Ovary (tissue), 3 donors: ENCODE results near the gene ACACB.

Experiments used
- CTCF ChIP-seq, 3 donors: fragments of 450-650 bp in 2 of 3; fragments of 200-600 bp in 1 of 3; IDR thresholded peaks; one replicate each; pipeline versions ENCODE4 v1.5.1 to v1.8.0; 2016 to 2022; ENCODE audit warnings: antibody characterized with exemption in 3 of 3, mild to moderate bottlenecking in 1 of 3
- POLR2A ChIP-seq: fragments of 450-650 bp; IDR thresholded peaks from one replicate; pipeline ENCODE4 v1.6.1; 2017; ENCODE audit warnings: antibody characterized with exemption, mild to moderate bottlenecking, moderate library complexity
- donor health status: DM: no; HTN: no; CAD: no.

- TF ChIP-seq CTCF (IDR thresholded peaks at IDR 0.05) (no peak), POLR2A (no peak)
Measured at GRCh38 chr12:109199324-109199723, 82.9 kb downstream of the ACACB start.
